LNCaP clone FGC (cell line): ENCODE data around the gene LMBR1.
"Not testable (repeated sequence)": the region's sequence is repeated elsewhere in the genome, so short reads cannot be mapped to it uniquely, and the experiment has no call there.

ENCODE experiments used
- DNase-seq: peaks from one replicate; pipeline ENCODE4 v3.0.0-alpha.2; 2011; ENCODE audit warnings: low read depth
- H3K4me3 ChIP-seq: 2 replicates; pipeline ENCODE4 v1.5.1; 2011; ENCODE audit warnings: mild to moderate bottlenecking, low read depth, low read length, control low read depth
- CTCF ChIP-seq: IDR thresholded peaks from 2 replicates; pipeline ENCODE4 v1.5.1; 2012; ENCODE audit warnings: mild to moderate bottlenecking; ENCODE audit not compliant: control insufficient read depth, insufficient read depth; ENCODE audit errors: extremely low read depth

Gene LMBR1

DNA sequence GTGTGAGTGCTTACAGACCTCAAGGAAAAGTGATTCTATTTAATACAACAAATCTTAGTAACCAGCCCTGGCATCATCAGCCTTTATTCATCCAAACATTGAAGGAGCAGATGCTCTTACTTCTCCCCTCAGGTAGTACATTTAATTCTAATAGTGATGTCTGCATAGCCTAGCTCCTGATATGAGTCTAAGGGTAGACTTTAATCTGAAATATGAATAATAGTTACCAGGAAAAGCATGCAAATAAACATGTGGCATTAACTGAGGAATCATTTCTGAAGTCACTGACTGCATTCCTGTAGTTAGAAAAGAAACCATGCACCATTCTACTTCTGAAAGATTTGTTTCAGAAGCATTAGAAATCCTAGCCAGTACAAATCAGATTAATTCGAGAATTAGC, 25.7 kb upstream of the LMBR1 start:
- TF ChIP-seq CTCF = no peak
- H3K4me3 ChIP-seq = no peak overlapping the region
- no peak for DNase-seq

GRCh38 chr7:156909574-156910252, 16.7 kb upstream of the LMBR1 start:
- H3K4me3 ChIP-seq, DNase-seq: not testable (repeated sequence)

- no peak for TF ChIP-seq CTCF
- H3K4me3 ChIP-seq = no peak overlapping the region
- no peak for DNase-seq
Measured at GRCh38 chr7:156907656-156908055, 14.7 kb upstream of the LMBR1 start.

DNA sequence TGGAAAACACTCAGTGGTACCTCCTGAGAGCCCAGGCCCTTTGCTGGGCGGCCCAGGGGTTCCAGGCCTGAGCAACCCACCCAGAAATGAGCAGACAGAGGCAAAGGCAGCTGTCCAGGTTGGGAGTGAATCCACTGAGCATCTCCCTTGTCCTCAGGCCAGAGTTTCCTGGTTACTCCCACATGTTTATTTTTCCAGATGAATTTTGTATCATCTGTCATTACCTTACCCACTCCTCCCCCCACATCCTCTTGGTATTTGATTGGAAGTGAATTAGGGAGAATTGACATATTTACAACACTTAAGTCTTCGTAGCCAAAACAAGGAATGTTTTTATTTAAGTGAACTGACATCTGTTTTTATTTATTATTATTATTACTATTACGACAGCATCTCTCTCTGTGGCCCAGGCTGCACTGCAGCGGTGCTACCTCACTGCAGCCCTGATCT, 13.2 kb upstream of the LMBR1 start:
- no peak overlapping the region for H3K4me3 ChIP-seq
- no peak for TF ChIP-seq CTCF
- DNase-seq = no peak

GRCh38 chr7:156903232-156903909, 10.4 kb upstream of the LMBR1 start:
- no peak for DNase-seq
- H3K4me3 ChIP-seq = no peak overlapping the region
- TF ChIP-seq CTCF = no peak

DNA sequence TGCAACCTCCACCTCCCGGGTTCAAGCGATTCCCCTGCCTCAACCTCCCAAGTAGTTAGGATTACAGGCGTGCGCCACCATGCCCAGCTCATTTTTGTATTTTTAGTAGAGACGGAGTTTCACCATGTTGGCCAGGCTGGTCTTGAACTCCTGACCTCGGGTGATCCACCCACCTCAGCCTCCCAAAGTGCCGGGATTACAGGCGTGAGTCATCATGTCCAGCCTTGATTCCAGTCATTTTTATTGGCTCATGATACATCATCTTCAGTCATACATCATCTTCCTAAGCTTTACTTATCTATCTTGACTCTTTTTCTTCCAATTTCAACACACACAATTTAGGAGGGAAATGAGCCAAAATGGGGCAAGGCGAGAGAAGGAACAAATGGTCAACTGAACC, 7.1 kb upstream of the LMBR1 start:
- DNase-seq, H3K4me3 ChIP-seq: not testable (repeated sequence)

- H3K4me3 ChIP-seq = no peak overlapping the region
- no peak for DNase-seq
- TF ChIP-seq CTCF = no peak
Measured at GRCh38 chr7:156898938-156899337, 6.0 kb upstream of the LMBR1 start.

DNA sequence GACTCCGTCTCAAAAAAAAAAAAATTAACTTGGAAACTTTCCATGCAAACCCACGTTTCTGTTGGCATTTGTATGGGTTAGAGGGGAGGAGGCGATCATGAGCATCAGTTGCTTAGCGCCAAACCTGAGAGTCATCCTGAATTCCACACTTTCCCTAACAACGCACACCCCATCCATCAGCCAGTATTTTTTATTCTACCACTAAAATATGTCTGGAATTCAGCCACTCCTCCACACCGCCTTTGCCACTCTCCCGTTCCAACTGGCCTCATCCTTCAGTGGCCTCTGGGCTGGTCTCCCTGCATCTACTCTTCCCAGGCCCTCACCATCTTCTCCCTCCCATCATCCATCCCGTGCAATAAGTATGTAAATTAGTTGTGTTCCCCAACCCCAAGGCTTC, 4.7 kb upstream of the LMBR1 start:
- DNase-seq = no peak
- no peak overlapping the region for H3K4me3 ChIP-seq
- no peak for TF ChIP-seq CTCF
